Panc1 (cell line): ENCODE data around the gene CENPP. TPM values are rescaled to one million over a fixed set of nuclear protein-coding genes. Genes with fewer than 3 reads are reported as not detected.

Experiments used
- ATAC-seq: fragments of 200-7000 bp; cut with Tn5 transposase; 2 replicates; pipeline ENCODE4 v1.9.1; 2020; ENCODE audit warnings: mild to moderate bottlenecking, moderate library complexity
- BruUV-seq: library from RNA; stranded (reverse); fragments of 400-500 nt; replicated peaks from 2 replicates; lab custom pipeline; 2021; lab: Mats Ljungman, UMichigan
- CTCF ChIA-PET: fragments of 300-600 bp; sonication (Branson Sonifier 250); formaldehyde crosslinking; loops from one replicate; lab custom pipeline; 2022; ENCODE audit warnings: antibody characterized with exemption; lab: Charles Lee
- POLR2A ChIA-PET: fragments of 300-600 bp; sonication (Branson Sonifier 250); formaldehyde crosslinking; loops from one replicate; lab custom pipeline; 2022; ENCODE audit warnings: antibody characterized with exemption; lab: Charles Lee
- DNase-seq: peaks from one replicate; pipeline ENCODE4 v3.0.0-alpha.2; 2010; ENCODE audit warnings: low read depth, low spot score
- H3K27ac ChIP-seq: 2 replicates; pipeline ENCODE4 v1.5.1; 2011; ENCODE audit warnings: mild to moderate bottlenecking, low read length, inconsistent platforms
- H3K27me3 ChIP-seq: fragments of 200-500 bp; sonication (Bioruptor generic); 2 replicates; pipeline ENCODE4 v1.6.0; 2014; ENCODE audit warnings: low read length, inconsistent platforms; ENCODE audit not compliant: control insufficient read depth, insufficient read depth
- H3K36me3 ChIP-seq: fragments of 200-500 bp; sonication (Bioruptor generic); 2 replicates; pipeline ENCODE4 v1.5.1; 2014; ENCODE audit warnings: inconsistent platforms, mild to moderate bottlenecking, low read length, moderate library complexity; ENCODE audit not compliant: control insufficient read depth, insufficient read depth
- H3K4me1 ChIP-seq: 2 replicates; pipeline ENCODE4 v1.5.1; 2011; ENCODE audit warnings: inconsistent platforms, mild to moderate bottlenecking, low read length, moderate library complexity; ENCODE audit not compliant: control insufficient read depth, insufficient read depth
- H3K4me3 ChIP-seq, 2 experiments: 2 replicates each; pipeline ENCODE4 v1.5.1; 2011 to 2012; ENCODE audit warnings: low read depth in 2 of 2, low read length in 2 of 2, mild to moderate bottlenecking in 2 of 2, inconsistent platforms in 1 of 2, moderate library complexity in 1 of 2
- H3K9me3 ChIP-seq: fragments of 200-500 bp; sonication (Bioruptor generic); 2 replicates; pipeline ENCODE4 v1.5.1; 2014; ENCODE audit warnings: low read depth, mild to moderate bottlenecking, inconsistent platforms, low read length, moderate library complexity; ENCODE audit not compliant: control insufficient read depth, insufficient read depth
- POLR2AphosphoS5 ChIP-seq: IDR thresholded peaks from 2 replicates; pipeline ENCODE4 v1.6.1; 2012; ENCODE audit warnings: mild to moderate bottlenecking, low read depth, low read length, moderate library complexity
- SIN3A ChIP-seq: IDR thresholded peaks from 2 replicates; pipeline ENCODE4 v1.6.1; 2012; ENCODE audit warnings: low read depth, mild to moderate bottlenecking, low read length, moderate library complexity, borderline replicate concordance; ENCODE audit not compliant: insufficient read depth
- in situ Hi-C: cut with HindIII; loops from 2 replicates; pipeline ENCODE4 v1.10.0; 2016; ENCODE audit warnings: low sequenced_read_pairs, low pct_unique_long_range_greater_than_20kb
- intact Hi-C: fragments of 100-400 bp; cut with micrococcal nuclease; formaldehyde crosslinking; loops from one replicate; pipeline ENCODE4 v1.10.0; 2022; ENCODE audit not compliant: unreplicated experiment
- total RNA-seq: library from RNA; stranded (reverse); gene quantifications from one replicate; pipeline ENCODE4 v1.2.1, GENCODE V29; 2021; ENCODE audit not compliant: unreplicated experiment
- TF ChIP-seq, protein P1 (sequence below): fragments of 450-650 bp; IDR thresholded peaks from 2 replicates; pipeline ENCODE4 v1.5.1; 2017; ENCODE audit warnings: mild to moderate bottlenecking
- TF ChIP-seq, protein P2 (sequence below), 2 experiments: IDR thresholded peaks; 2 replicates each; pipeline ENCODE4 v1.6.1; 2011 to 2012; ENCODE audit warnings: low read depth in 2 of 2, control low read depth in 1 of 2, low read length in 1 of 2, mild to moderate bottlenecking in 1 of 2, moderate library complexity in 1 of 2; ENCODE audit not compliant: insufficient read depth in 1 of 2

The CENPP gene
- total RNA-seq, 1 experiment from 2014 or later, result 6.7 TPM

DNA sequence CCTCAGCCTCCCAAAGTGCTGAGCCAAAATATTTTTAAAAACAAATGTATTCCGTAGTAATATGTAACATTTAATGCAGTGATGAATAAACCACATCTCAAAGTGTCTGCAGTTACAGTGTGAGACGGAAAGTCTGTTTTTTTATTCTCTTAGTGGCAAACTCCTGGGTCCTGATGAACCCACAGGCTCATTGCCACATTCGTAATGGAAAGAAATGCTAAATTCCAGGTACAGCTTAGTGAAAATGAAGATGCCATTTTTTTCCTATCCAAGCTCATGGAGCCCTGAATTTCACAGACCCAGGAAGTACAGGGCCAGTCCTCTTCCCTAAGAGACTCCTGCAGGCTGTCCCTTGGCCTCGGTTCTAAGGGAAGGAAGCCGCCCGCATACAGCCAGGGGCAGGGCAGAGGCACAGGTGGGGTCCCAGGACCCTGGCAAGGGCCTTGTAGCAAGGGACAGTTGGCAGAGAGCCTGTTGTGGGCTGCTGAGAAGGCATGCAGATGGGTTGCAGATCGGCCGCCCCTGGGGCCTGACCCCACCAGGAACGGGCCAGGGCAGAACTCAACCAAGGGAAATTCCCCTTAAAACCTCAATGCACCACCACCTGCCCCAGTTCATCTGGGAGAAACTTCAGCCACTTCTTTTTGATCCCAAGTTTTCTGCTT lies 308.0 kb downstream of the CENPP start:
- Histone ChIP-seq H3K36me3 (peaks cover 5% of the 10 kb centered on the region), H3K4me3 (no peak overlapping the region), H3K27me3 (no peaks in the 10 kb centered on the region), H3K9me3 (no peaks in the 10 kb centered on the region), H3K27ac (no peak overlapping the region), H3K4me1 (no peaks in the 10 kb centered on the region)
- ATAC-seq (no peak), DNase-seq (no peak)
- intact Hi-C loops, result no loop called here
- CTCF ChIA-PET, result interaction anchor here (0.6 kb wide), 1 partner anchor 38 kb away, joined by 10 read pairs; no protein-coding TSS in a partner anchor
- BruUV-seq, result no TSS peak
- POLR2A ChIA-PET, result no interaction called here
- in situ Hi-C loops, result no loop called here
- TF ChIP-seq, protein P1, sequence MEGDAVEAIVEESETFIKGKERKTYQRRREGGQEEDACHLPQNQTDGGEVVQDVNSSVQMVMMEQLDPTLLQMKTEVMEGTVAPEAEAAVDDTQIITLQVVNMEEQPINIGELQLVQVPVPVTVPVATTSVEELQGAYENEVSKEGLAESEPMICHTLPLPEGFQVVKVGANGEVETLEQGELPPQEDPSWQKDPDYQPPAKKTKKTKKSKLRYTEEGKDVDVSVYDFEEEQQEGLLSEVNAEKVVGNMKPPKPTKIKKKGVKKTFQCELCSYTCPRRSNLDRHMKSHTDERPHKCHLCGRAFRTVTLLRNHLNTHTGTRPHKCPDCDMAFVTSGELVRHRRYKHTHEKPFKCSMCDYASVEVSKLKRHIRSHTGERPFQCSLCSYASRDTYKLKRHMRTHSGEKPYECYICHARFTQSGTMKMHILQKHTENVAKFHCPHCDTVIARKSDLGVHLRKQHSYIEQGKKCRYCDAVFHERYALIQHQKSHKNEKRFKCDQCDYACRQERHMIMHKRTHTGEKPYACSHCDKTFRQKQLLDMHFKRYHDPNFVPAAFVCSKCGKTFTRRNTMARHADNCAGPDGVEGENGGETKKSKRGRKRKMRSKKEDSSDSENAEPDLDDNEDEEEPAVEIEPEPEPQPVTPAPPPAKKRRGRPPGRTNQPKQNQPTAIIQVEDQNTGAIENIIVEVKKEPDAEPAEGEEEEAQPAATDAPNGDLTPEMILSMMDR, result no peak
- TF ChIP-seq, protein P2, sequence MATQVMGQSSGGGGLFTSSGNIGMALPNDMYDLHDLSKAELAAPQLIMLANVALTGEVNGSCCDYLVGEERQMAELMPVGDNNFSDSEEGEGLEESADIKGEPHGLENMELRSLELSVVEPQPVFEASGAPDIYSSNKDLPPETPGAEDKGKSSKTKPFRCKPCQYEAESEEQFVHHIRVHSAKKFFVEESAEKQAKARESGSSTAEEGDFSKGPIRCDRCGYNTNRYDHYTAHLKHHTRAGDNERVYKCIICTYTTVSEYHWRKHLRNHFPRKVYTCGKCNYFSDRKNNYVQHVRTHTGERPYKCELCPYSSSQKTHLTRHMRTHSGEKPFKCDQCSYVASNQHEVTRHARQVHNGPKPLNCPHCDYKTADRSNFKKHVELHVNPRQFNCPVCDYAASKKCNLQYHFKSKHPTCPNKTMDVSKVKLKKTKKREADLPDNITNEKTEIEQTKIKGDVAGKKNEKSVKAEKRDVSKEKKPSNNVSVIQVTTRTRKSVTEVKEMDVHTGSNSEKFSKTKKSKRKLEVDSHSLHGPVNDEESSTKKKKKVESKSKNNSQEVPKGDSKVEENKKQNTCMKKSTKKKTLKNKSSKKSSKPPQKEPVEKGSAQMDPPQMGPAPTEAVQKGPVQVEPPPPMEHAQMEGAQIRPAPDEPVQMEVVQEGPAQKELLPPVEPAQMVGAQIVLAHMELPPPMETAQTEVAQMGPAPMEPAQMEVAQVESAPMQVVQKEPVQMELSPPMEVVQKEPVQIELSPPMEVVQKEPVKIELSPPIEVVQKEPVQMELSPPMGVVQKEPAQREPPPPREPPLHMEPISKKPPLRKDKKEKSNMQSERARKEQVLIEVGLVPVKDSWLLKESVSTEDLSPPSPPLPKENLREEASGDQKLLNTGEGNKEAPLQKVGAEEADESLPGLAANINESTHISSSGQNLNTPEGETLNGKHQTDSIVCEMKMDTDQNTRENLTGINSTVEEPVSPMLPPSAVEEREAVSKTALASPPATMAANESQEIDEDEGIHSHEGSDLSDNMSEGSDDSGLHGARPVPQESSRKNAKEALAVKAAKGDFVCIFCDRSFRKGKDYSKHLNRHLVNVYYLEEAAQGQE (IDR thresholded peaks at IDR 0.05; ENCODE audit: insufficient read depth in 1 of 2, low read depth in 2 of 2, low read length in 1 of 2), result no peak
- TF ChIP-seq POLR2AphosphoS5, result no peak
- TF ChIP-seq SIN3A, result no peak

DNA sequence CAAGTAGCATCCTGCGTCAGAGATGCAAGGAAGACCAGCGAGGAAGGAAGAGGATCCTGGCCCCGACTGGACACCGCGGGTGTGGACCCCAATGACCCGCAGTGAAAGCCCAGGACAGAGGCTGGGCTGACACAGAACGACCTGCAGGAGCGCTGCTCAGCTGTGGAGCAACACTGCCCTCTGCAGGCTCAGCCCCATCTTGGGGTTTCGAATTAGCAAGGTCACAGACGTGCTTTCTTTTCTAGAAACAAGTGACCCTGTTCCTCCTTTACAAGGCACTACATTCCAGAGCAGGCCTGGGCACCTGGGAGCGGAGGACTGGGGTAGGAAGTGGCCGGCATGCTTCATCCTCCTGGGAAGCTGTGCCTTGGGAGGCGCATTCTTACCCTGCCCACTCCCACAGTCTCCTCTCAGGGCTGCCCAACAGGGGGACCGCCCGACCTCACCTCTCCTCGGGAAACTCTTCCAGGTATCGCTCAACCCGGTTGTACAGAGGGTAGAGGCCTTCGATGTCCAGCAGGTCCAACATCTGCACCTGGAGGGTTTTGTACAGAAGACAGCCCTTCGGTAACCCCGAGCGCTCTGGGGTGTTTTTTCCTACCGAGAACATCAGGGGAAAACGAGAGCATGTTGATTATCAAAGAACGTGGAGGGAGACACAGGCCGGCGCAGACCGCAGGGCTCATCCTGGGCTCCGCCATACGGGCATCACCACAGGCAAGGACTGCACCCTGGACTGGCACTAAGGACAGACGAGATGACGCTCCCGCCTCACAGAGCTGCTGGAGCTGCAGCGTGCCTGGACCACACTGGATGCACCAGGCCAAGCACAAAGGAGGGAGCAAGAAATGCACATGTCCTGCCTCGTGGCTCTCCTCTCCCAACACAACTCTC lies 309.2 kb downstream of the CENPP start:
- no peaks in the 10 kb centered on the region for H3K9me3 ChIP-seq
- ChIA-PET CTCF (interaction anchor here (0.6 kb wide), 2 partner anchors 39 to 168 kb away, joined by 3 to 10 read pairs; no protein-coding TSS in a partner anchor), POLR2A (no interaction called here)
- in situ Hi-C loops, result no loop called here
- ATAC-seq (peak; percentile 95), DNase-seq (peak; percentile 64)
- H3K27ac ChIP-seq, result no peak overlapping the region
- intact Hi-C loops, result no loop called here
- H3K4me1 ChIP-seq, result no peaks in the 10 kb centered on the region
- no peak overlapping the region for H3K4me3 ChIP-seq
- TF ChIP-seq, protein P1, result peak; percentile 90
- TF ChIP-seq, protein P2 (IDR thresholded peaks at IDR 0.05; ENCODE audit: insufficient read depth in 1 of 2, low read depth in 2 of 2, low read length in 1 of 2), result no peak
- peaks cover 5% of the 10 kb centered on the region for H3K36me3 ChIP-seq
- no peaks in the 10 kb centered on the region for H3K27me3 ChIP-seq
- BruUV-seq, result no TSS peak
